ES-I3 (cell line): ENCODE results near the gene WDR45.
"Not testable (repeated sequence)": the region's sequence is repeated elsewhere in the genome, so short reads cannot be mapped to it uniquely, and the experiment has no call there.

Experiments used
- H3K36me3 ChIP-seq: 2 replicates; pipeline ENCODE4 v1.6.1; 2013; ENCODE audit warnings: mild to moderate bottlenecking, low read length, control low read depth, moderate library complexity; ENCODE audit not compliant: insufficient read depth
- H3K4me1 ChIP-seq: 2 replicates; pipeline ENCODE4 v1.6.1; 2013; ENCODE audit warnings: mild to moderate bottlenecking, control low read depth, low read length; ENCODE audit not compliant: insufficient read depth
- H3K9ac ChIP-seq: 2 replicates; pipeline ENCODE4 v1.6.1; 2013; ENCODE audit warnings: low read depth, mild to moderate bottlenecking, low read length, moderate library complexity
- H3K9me3 ChIP-seq: 2 replicates; pipeline ENCODE4 v1.6.1; 2013; ENCODE audit warnings: mild to moderate bottlenecking, low read length, moderate library complexity; ENCODE audit not compliant: control insufficient read depth, insufficient read depth

WDR45 gene

GRCh38 chrX:49079489-49080428 lies at the start of gene WDR45:
Gene WDR45, minus strand, starts transcription at chrX:49079887. Its CDS starts 1,792 bp downstream, at chrX:49078095.
- no peaks in the 10 kb centered on the region; the same call in none of the 2 replicates for H3K36me3 ChIP-seq
- H3K9ac ChIP-seq: peak within 1 kb of the TSS; percentile 70
- no peaks in the 10 kb centered on the region for H3K9me3 ChIP-seq
- peaks cover 8% of the 10 kb centered on the region; the same call in 1 of the 2 replicates for H3K4me1 ChIP-seq

GRCh38 chrX:49129427-49129826 lies 49.7 kb upstream of the WDR45 start:
- H3K36me3 ChIP-seq: no peaks in the 10 kb centered on the region
- H3K4me1 ChIP-seq: no peaks in the 10 kb centered on the region
- no peak overlapping the region for H3K9ac ChIP-seq
- H3K9me3 ChIP-seq: no peaks in the 10 kb centered on the region

GRCh38 chrX:49127742-49128258 lies 48.1 kb upstream of the WDR45 start:
- H3K9me3 ChIP-seq: not testable (repeated sequence)

GRCh38 chrX:49122499-49122898 lies 42.8 kb upstream of the WDR45 start:
- Histone ChIP-seq H3K4me1 (no peaks in the 10 kb centered on the region), H3K9ac (no peak overlapping the region), H3K36me3 (peaks cover 5% of the 10 kb centered on the region; the same call in 1 of the 2 replicates), H3K9me3 (no peaks in the 10 kb centered on the region)

More at GRCh38 chrX:49127742-49128258, 48.1 kb upstream of the WDR45 start:
- not testable (repeated sequence) for H3K4me1 ChIP-seq, H3K36me3 ChIP-seq, H3K9ac ChIP-seq

GRCh38 chrX:49120091-49120490 lies 40.4 kb upstream of the WDR45 start:
- H3K4me1 ChIP-seq: no peaks in the 10 kb centered on the region
- H3K9ac ChIP-seq: no peak overlapping the region
- no peaks in the 10 kb centered on the region for H3K9me3 ChIP-seq
- peaks cover 5% of the 10 kb centered on the region; the same call in 1 of the 2 replicates for H3K36me3 ChIP-seq

- peaks cover 5% of the 10 kb centered on the region; the same call in 1 of the 2 replicates for H3K36me3 ChIP-seq
- H3K9ac ChIP-seq: no peak overlapping the region
- H3K9me3 ChIP-seq: no peaks in the 10 kb centered on the region
- no peaks in the 10 kb centered on the region for H3K4me1 ChIP-seq
These were observed 37.9 kb upstream of the WDR45 start for GRCh38 chrX:49117581-49117980.

- H3K9ac ChIP-seq: no peak overlapping the region
- H3K36me3 ChIP-seq: peaks cover 5% of the 10 kb centered on the region
- no peaks in the 10 kb centered on the region for H3K4me1 ChIP-seq
- no peaks in the 10 kb centered on the region for H3K9me3 ChIP-seq
These were observed 37.0 kb upstream of the WDR45 start for GRCh38 chrX:49116716-49117115.

GRCh38 chrX:49116076-49116475 lies 36.4 kb upstream of the WDR45 start:
- H3K9ac ChIP-seq: no peak overlapping the region
- no peaks in the 10 kb centered on the region for H3K9me3 ChIP-seq
- H3K4me1 ChIP-seq: no peaks in the 10 kb centered on the region
- H3K36me3 ChIP-seq: peaks cover 5% of the 10 kb centered on the region

- Histone ChIP-seq H3K36me3 (no peaks in the 10 kb centered on the region; the same call in none of the 2 replicates), H3K9me3 (no peaks in the 10 kb centered on the region), H3K4me1 (no peaks in the 10 kb centered on the region), H3K9ac (no peak overlapping the region)
These were observed 32.1 kb upstream of the WDR45 start for GRCh38 chrX:49111791-49112190.

GRCh38 chrX:49110417-49110816 lies 30.7 kb upstream of the WDR45 start:
- no peaks in the 10 kb centered on the region for H3K9me3 ChIP-seq
- no peaks in the 10 kb centered on the region; the same call in none of the 2 replicates for H3K36me3 ChIP-seq
- no peak overlapping the region for H3K9ac ChIP-seq
- H3K4me1 ChIP-seq: no peaks in the 10 kb centered on the region

- Histone ChIP-seq H3K9ac (no peak overlapping the region), H3K36me3 (no peaks in the 10 kb centered on the region; the same call in none of the 2 replicates), H3K9me3 (no peaks in the 10 kb centered on the region), H3K4me1 (no peaks in the 10 kb centered on the region)
These were observed 29.0 kb upstream of the WDR45 start for GRCh38 chrX:49108641-49109040.

GRCh38 chrX:49106930-49107329 lies 27.2 kb upstream of the WDR45 start:
- Histone ChIP-seq H3K4me1 (no peaks in the 10 kb centered on the region), H3K36me3 (no peaks in the 10 kb centered on the region; the same call in none of the 2 replicates), H3K9me3 (no peaks in the 10 kb centered on the region)

GRCh38 chrX:49106296-49106695 lies 26.6 kb upstream of the WDR45 start:
- Histone ChIP-seq H3K4me1 (no peaks in the 10 kb centered on the region), H3K36me3 (no peaks in the 10 kb centered on the region), H3K9ac (no peak overlapping the region), H3K9me3 (no peaks in the 10 kb centered on the region)

More at GRCh38 chrX:49106930-49107329, 27.2 kb upstream of the WDR45 start:
- no peak overlapping the region for H3K9ac ChIP-seq

- Histone ChIP-seq H3K9ac (no peak overlapping the region), H3K36me3 (no peaks in the 10 kb centered on the region), H3K4me1 (no peaks in the 10 kb centered on the region)
These were observed 23.9 kb upstream of the WDR45 start for GRCh38 chrX:49103637-49104036.

GRCh38 chrX:49102190-49102589 lies 22.5 kb upstream of the WDR45 start:
- H3K9ac ChIP-seq: no peak overlapping the region
- H3K36me3 ChIP-seq: no peaks in the 10 kb centered on the region
- H3K4me1 ChIP-seq: no peaks in the 10 kb centered on the region
- H3K9me3 ChIP-seq: no peaks in the 10 kb centered on the region

More at GRCh38 chrX:49103637-49104036, 23.9 kb upstream of the WDR45 start:
- H3K9me3 ChIP-seq: no peaks in the 10 kb centered on the region
